ENCODE data around the gene MARK3. TPM values are rescaled to one million over a fixed set of nuclear protein-coding genes. Genes with fewer than 3 reads are reported as not detected.

Gene MARK3
- total and polyA plus RNA-seq, 2 of the 13 experiments (the other 11 are each of a cell fraction or from before 2014, with no cell fraction given): 47.7 to 56.6 TPM

GRCh38 chr14:103361867-103362266 is 23.3 kb upstream of the MARK3 start (continued):
- TF ChIP-seq SOX5 (CRISPR knock-in tag; IDR thresholded peaks at IDR 0.05; ENCODE audit: borderline replicate concordance) (peak; percentile 58; the same call in 1 of the 2 replicates), ZNF276 (CRISPR knock-in tag; IDR thresholded peaks at IDR 0.05; ENCODE audit: low read depth) (no peak), ZNF746 (CRISPR knock-in tag; IDR thresholded peaks at IDR 0.05) (no peak), ZNF142 (CRISPR knock-in tag; IDR thresholded peaks at IDR 0.05) (no peak), USF2 (IDR thresholded peaks at IDR 0.05; ENCODE audit: low read depth, low read length) (no peak), USF2 (CRISPR knock-in tag; IDR thresholded peaks at IDR 0.05; ENCODE audit: borderline replicate concordance) (no peak), ZNF543 (CRISPR knock-in tag; IDR thresholded peaks at IDR 0.05) (no peak), ZNF235 (CRISPR knock-in tag; IDR thresholded peaks at IDR 0.05; ENCODE audit: borderline replicate concordance) (no peak), ZNF7 (CRISPR knock-in tag; IDR thresholded peaks at IDR 0.05) (no peak), ZFP1 (CRISPR knock-in tag; IDR thresholded peaks at IDR 0.05) (0 out of 2 replicates have a peak, but pooled peaks have one; percentile 26), ZNF33A (CRISPR knock-in tag; IDR thresholded peaks at IDR 0.05; ENCODE audit: borderline replicate concordance) (no peak), KLF15 (CRISPR knock-in tag; IDR thresholded peaks at IDR 0.05; ENCODE audit: borderline replicate concordance) (no peak), ZNF18 (CRISPR knock-in tag; IDR thresholded peaks at IDR 0.05; ENCODE audit: insufficient replicate concordance) (no peak), EP300 (IDR thresholded peaks at IDR 0.05; ENCODE audit: low read depth in 2 of 2, low read length in 2 of 2) (peak in 1 of 2 experiments; percentile 77; a peak in 1 of 4 replicates), EP300 (CRISPR knock-in tag; IDR thresholded peaks at IDR 0.05; ENCODE audit: borderline replicate concordance) (no peak), KDM1A (CRISPR knock-in tag; IDR thresholded peaks at IDR 0.05) (peak; percentile 37; the same call in 1 of the 2 replicates), CEBPB (IDR thresholded peaks at IDR 0.05; ENCODE audit: borderline replicate concordance, low read depth, low read length) (peak; percentile 98), ZNF484 (CRISPR knock-in tag; IDR thresholded peaks at IDR 0.05; ENCODE audit: borderline replicate concordance, low read depth) (no peak)
